HG02970 (cell line): ENCODE results near the gene SPZ1.
"Not testable (repeated sequence)": the region's sequence is repeated elsewhere in the genome, so short reads cannot be mapped to it uniquely, and the experiment has no call there.

Experiments
- ATAC-seq: cut with Tn5 transposase; IDR thresholded peaks from one replicate; pipeline ENCODE4 v1.9.1; 2021; ENCODE audit warnings: mild to moderate bottlenecking, moderate library complexity, moderate number of reproducible peaks; ENCODE audit not compliant: unreplicated experiment, low FRiP score

Gene SPZ1, protein sequence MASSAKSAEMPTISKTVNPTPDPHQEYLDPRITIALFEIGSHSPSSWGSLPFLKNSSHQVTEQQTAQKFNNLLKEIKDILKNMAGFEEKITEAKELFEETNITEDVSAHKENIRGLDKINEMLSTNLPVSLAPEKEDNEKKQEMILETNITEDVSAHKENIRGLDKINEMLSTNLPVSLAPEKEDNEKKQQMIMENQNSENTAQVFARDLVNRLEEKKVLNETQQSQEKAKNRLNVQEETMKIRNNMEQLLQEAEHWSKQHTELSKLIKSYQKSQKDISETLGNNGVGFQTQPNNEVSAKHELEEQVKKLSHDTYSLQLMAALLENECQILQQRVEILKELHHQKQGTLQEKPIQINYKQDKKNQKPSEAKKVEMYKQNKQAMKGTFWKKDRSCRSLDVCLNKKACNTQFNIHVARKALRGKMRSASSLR

DNA sequence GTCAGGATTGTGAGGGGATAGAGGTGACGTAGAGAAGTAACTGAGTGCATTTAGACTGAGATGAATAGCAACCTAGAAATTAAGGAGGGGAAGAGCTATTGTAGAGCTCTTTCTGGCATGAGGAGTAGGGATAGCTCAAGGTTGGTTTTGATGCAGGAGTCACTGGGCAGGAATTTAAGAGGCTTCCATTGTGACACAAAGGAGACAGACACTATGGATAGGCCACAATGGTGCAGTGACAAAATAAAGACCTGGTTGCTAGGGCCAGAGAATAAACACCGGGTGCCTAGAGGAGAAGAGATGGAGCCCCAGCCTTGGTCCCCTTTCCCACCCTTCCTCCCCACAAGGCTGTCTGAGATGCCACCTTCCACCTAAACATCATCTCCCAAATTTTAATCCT, at the start of gene SPZ1:
Gene SPZ1 (plus strand): TSS at position 301 of the 400 bp plus-strand sequence. CDS start 214 bp downstream, outside the sequence.
- ATAC-seq = no peak

DNA sequence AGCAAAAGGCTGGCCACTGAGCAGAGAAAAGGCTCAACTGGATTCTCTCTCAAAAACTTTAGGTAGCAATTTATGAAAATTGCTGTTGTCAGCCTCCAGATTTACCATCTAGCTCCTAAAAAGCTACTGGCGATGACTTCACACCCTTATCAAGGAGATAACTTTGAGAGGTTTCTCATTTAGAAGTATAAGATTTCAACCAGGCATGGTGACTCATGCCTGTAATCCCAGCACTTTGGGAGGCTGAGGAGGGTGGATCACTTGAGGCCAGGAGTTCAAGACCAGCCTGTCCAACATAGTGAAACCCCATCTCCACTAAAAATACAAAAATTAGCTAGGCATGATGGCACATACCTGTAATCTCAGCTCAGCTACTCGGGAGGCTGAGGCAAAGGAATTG, 49.3 kb upstream of the SPZ1 start:
- ATAC-seq = not testable (repeated sequence)

DNA sequence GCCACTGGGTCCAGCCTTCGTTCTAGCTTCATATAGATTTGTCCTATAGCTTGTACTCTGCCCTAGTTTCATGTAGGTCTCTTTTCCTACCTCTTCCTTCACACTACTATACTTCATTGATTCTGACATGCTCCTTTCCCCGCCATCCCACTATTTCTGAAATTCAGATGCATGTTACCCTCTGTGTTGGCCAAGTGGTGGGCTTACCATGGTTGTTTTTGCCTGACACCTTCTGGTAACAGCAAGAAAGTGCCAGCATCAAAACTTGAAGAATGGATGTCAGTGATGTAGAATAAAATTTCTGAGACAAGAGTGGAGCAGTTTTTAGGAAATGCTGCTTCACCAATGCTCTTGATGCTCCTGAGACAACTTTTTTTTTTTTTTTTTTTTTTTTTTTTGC, 44.5 kb upstream of the SPZ1 start:
- no peak for ATAC-seq

DNA sequence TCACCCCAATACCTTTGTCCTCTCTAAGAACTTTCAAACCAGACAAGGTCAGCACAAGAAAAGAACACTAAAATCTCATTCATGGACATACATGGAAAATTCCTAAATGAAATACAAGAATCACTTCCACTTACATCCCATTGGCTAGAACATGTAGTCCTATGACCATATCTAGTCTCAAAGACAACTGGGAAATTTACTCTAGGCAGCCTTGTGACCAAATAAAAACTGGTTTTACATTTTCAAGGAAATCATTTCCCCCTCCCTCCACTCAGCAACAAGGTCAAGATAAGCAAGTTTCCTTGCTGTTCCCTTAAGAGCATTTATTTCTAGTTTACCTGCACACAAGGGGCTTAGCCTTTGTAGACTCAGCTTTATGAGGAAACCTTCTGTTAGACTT, 43.6 kb upstream of the SPZ1 start:
- no peak for ATAC-seq

DNA sequence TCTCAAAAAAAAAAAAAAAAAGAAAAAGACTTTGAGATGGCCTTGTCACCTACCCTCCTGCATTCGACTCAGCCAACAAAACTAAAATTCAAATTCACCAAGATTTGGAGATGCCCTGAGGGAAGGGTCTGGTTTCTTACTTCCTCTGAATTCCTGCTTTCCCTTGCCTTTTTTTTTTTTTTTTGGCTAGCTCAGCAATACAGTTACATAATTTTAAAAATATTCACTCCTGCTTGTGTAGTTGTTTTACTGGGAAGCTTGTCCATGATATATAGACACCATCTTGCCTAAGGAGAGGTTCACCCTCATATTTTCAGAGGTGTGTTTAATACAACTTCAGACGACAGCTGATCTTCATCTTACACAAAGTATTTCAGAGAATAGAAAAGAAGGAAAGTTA, 42.6 kb upstream of the SPZ1 start:
- ATAC-seq = no peak

DNA sequence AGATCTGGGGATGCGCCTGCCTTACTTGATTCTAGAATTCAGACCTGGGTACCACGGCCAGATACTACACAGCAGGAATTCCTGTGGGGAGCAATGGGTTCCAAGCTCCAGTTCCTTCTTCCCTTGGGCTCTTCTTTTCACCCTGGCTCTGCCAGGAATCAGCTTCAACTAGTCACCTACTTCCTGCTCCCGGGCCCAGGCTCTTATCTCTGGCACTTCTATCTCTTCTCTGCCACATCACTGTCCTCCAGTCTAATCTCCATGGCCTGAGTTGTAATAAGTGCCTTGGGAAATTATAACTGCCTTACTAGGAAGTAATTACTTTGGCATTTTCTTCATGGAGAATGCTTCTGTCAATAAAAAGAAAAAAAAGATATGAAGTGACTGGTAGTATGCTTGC, 37.7 kb upstream of the SPZ1 start:
- ATAC-seq = no peak

DNA sequence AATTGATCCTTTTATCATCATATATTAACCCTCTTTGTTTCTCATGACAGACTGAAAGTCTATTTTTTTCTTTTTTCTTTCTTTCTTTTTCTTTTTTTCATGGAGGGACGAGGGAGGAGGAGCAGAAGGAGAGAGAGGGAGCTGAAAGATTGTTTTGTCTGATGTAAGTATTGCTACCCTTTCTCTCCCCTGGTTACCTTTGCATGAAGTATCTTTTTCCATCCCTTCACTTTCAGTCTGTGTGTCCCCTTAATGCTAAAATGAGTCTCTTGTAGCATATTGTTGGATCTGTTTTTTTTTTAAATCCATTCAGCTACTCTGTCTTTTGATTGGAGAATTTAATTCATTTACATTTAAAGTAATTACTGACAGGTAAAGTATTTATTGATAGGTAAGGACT, 36.4 kb upstream of the SPZ1 start:
- no peak for ATAC-seq

DNA sequence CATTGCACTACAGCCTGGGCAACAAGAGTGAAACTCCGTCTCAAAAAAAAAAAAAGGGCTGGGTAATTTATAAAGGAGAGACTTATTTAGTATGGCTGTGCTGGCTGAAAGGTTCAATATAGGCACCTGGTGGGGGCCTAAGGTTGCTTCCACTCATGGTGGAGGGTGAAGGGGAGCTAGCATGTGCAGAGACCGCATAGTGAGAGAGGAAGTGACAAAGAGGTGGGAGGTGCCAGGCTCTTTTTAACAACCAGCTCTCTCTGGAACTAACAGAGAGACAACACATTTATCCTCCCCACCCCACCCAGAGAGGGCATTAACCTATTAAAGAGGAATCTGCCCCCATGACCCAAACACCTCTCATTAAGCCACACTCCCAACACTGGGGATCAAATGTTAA, 35.1 kb upstream of the SPZ1 start:
- ATAC-seq = no peak

DNA sequence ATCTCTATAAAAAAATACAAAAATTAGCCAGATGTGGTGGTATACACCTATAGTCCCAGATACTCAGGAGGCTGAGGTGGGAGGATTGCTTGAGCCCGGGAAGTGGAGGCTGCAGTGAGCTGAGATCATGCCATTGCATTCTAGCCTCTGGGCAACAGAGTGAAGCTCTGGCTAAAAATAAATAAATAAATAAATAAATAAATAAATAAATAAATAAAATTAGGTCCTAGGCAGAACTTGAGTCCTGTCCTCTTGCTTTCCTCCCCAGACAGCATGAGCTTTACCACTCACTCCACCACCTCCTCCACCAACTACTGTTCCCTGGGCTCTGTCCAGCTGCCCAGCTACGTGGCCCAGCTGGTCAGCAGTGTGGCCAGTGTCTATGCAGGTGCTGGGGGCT, 31.6 kb upstream of the SPZ1 start:
- ATAC-seq = no peak

DNA sequence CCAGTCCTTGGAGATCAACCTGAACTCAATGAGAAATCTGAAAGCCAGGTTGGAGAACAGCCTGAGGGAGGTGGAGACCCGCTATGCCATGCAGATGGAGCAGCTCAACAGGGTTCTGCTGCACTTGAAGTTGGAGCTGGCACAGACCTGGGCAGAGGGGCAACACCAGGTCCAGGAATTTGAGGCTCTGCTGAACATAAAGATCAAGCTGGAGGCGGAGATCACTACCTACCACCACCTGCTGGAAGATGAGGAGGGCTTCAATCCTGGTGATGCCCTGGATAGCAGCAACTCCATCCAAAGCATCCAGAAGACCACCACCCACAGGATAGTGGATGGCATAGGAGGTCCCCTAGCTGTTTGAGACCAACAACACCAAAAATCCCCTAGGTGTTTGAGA, 30.5 kb upstream of the SPZ1 start:
- no peak for ATAC-seq

DNA sequence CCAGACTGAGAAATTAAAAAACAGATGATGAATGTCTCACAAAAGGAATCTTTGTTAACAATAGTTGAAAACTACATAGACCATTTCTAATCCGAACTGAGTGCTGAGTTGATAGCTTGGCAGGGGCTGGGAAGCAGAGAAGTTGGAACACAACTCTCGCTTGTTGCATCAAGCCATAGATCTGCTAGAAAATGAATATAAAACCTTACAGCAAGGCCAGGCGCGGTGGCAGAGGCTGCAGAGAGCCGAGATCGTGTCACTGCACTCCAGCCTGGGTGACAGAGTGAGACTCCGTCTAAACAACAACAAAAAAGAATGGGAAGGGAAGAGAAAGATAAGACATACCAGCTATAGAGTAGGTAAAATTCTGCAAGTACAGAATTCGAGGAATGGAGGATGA, 28.0 kb upstream of the SPZ1 start:
- no peak for ATAC-seq

DNA sequence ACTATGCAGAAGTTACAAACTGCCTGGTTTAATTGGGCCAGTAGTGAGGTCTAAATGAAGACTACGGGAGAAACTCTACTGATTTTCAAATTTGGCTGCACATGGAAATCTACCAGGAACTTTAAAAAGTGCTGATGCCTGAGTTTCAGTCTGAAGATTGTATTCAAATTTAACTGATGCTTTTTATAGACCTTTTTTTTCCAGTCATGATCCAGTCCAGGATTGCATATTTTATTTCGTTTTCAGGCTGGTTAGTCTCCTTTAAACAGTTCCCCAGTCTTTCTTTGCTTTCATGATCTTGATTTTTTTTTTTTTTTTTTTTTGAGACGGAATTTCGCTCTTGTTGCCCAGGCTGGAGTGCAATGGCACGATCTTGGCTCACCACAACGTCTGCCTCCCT, 23.7 kb upstream of the SPZ1 start:
- no peak for ATAC-seq

DNA sequence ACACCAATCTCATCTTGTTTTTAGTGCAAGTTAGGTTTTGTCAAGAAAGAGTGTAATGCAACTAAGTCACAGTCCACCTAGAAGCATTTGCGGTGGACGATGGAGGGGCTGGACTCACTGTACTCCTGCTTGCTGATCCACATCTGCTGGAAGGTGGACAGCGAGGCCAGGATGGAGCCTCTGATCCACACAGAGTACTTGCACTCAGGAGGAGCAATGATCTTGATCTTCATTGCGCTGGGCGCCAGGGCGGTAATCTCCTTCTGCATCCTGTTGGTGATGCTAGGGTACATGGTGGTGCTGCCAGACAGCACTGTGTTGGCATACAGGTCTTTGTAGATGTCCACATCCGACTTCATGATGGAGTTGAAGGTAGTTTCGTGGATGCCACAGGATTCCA, 20.2 kb upstream of the SPZ1 start:
- ATAC-seq = no peak

DNA sequence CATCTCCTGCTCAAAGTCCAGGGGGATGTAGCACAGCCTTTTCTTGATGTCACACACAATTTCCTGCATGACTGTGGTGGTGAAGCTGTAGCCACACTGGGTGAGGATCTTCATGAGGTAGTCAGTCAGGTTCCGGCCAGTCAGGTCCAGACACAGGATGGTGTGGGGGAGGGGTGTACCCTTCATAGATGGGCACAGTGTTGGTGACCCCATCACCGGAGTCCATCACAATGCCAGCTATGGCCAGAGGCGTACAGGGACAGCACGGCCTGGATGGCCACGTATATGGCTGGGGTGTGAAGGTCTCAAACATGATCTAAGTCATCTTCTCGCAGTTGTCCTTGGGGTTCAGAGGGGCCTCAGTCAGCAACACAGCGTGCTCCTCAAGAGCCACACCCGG, 19.7 kb upstream of the SPZ1 start:
- no peak for ATAC-seq

DNA sequence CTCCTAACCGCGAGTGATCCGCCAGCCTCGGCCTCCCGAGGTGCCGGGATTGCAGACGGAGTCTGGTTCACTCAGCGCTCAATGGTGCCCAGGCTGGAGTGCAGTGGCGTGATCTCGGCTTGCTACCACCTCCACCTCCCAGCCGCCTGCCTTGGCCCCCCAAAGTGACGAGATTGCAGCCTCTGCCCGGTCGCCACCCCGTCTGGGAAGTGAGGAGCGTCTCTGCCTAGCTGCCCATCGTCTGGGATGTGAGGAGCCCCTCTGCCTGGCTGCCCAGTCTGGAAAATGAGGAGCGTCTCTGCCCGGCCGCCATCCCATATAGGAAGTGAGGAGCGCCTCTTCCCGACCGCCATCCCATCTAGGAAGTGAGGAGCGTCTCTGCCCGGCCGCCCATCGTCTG, 19.0 kb upstream of the SPZ1 start:
- ATAC-seq = not testable (repeated sequence)

DNA sequence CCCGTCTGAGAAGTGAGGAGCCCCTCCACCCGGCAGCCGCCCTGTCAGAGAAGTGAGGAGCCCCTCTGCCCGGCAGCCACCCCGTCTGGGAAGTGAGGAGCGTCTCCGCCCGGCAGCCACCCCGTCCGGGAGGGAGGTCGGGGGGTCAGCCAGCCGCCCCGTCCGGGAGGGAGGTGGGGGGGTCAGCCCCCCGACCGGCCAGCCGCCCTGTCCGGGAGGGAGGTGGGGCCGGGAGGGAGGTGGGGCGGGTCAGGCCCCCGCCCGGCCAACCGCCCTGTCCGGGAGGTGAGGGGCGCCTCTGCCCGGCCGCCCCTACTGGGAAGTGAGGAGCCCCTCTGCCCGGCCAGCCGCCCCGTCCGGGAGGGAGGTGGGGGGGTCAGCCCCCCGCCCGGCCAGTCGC, 18.5 kb upstream of the SPZ1 start:
- ATAC-seq = not testable (repeated sequence)

DNA sequence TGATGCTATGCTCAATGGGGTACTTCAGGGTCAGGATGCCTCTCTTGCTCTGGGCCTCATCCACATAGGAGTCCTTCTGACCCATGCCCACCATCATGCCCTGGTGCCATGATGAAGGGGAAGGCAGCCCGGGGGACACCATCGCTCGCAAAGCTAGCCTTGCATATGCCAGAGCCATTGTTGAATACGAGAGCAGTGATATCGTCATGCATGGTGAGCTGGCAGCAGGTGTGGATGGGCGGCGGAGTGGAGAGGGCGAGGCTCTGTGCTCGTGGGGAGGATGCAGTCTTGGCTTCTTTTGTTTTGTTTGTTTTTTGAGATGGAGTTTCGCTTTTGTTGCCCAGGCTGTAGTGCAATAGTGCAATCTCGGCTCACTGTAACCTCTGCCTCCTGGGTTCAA, 17.2 kb upstream of the SPZ1 start:
- ATAC-seq = no peak

DNA sequence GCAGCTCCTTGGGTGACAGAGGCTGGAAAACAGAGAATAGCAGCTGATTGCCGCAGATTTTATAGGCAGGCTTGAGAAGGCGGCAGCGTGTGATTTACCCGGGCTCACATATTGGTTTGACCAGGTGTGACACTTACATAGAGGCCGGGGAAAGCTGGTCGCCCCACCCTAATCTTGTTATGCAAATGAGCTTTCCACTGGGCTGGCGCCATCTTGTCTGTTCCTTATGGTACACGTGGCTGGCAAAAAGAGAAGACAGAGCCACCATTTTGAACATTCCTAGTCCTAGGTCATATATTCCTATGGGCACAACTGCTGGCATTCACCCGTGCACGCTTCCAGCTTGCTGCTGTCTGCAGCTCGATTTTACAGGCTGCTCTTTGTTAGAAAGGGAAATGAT, 11.3 kb upstream of the SPZ1 start:
- no peak for ATAC-seq

DNA sequence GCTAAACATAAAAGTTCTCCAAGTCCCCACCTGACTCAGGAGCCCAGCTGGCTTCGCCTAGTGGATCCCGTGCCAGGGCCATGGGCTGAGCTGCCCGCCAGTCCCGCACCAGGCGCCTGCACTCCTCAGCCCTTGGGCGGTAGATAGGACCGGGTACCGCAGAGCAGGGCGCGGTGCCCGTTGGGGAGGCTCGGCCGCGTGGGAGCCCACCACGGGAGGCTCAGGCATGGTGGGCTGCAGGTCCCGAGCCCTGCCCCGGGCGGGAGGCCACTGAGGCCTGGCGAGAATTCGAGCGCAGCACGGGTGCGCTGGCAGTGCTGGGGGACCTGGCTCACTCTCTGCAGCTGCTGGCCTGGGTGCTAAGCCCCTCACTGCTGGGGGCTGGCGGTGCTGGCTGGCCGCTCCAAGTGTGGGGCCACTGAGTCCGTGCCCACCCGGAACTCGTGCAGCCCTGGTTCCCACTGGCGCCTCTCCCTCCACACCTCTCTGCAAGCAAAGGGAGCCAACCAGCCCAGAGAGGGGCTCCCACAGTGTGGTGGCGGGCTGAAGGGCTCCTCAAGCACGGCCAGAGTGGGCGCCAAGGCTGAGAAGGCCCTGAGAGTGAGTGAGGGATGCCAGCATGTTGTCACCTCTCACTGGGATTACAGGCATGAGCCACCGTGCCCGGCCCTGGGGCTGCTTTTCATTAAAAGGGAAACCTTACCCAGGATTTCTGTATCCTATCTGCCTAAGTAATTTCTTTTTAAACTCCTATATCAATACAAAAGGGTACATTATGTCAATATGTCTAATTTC, 9.7 kb upstream of the SPZ1 start:
- no peak for ATAC-seq

DNA sequence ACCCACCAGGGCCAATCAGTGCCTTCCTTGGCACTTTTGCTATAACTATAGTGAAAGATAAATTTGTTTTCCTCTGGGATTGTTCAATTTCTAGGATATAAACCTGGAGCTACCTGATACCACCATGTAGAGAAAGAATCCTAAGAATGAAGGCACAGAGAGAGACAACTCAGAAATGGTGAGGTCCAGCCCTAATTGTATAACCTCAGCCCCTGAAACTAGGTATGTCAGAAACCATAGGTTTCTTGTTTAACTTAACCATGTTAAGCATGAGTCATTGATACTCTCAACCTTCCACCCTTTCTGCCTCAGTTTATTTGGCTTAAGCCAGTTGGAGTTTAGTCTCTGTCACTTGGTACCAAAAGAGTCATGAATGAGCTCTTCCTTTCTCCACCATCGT, 4.6 kb upstream of the SPZ1 start:
- ATAC-seq = no peak

DNA sequence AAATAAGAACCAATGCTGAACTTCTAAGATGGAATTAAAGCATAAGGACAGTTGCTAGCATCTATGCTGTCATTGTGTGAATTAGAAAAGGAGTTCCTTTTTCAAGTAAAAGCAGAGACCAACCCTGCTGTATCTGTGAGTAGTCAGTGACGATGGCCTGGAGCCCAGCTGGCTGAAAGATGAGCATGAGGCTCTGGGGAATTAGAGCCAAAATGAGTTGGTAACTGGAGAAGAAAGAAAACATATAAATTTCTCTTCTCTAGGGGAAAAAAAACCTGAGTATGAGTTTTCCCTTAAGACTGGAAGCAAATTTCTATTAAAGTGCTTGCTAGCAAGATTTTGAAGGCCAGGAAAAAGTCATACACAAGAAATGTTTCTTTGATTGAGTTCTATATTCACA, 1.6 kb upstream of the SPZ1 start:
- ATAC-seq = no peak

DNA sequence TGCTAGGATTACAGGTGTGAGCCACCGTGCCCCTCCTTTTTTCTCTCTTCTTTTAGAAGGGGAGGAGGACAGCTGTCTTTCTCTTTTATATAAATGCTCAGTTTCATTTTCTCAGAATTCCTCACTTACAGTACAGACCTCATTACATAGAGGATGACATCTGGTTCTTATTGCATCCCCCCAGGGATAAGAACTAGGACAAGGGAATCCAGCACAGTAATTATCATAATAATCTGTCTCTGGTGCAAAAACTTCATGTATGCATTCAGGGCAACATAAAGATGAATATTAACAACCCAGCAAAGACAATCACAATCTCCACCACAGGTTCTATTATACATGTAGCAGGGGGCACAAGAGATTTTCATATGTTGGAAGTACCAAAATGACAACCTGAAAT, 5.1 kb downstream of the SPZ1 start:
- ATAC-seq = no peak
